Stimulated activated naive CD4-positive, alpha-beta T cell treated with Interleukin-2 at 50 U/mL for 16 hours (primary cell): ENCODE results near the gene GPR65.

Source experiments
- DNase-seq: peaks from one replicate; lab custom pipeline; 2025; lab: John Stamatoyannopoulos, UW

GPR65 gene

DNA sequence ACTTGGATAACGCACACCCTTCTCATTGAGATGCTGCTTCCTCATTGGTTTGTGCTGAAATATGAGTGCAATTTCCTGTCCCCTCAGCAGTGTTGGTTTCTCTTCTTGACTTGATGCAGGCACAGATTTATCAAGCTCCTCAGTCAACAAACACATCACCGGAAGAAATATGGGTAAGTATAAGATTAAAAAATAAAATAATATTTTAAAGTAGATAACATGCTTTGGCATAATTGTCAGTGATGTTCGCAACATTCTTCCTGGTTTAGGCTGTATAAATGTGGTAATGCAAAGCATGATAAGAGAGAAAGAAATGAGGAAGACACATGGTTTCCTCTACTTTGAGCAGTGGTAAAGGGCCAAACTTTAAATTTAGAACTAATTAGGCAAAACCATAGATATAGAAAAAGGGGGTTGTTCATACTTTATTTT, at the start of gene GPR65:
Gene GPR65 (plus strand): TSS at position 86 of the 432 bp plus-strand sequence. CDS start 5,713 bp downstream, outside the sequence.
- peak; percentile 17 for DNase-seq

DNA sequence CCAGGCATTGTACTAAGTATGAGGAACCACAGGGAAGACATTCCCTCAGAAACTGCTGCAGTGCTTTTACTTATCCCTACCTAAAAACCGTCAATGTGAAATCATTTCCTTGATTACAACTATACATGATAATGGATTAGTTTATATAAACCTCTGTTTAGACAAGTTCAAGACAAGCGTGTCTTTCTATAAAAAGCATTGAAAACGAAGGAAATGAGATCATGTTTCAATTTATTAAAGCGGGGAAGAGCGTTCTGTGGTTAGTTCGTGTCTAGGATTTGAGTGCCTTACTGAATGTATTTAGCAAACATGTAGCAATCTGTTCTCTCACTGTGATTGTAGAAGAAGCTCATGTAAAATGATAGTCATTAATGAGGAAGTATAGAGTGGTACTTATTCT, 49.4 kb upstream of the GPR65 start:
- DNase-seq, result no peak

DNA sequence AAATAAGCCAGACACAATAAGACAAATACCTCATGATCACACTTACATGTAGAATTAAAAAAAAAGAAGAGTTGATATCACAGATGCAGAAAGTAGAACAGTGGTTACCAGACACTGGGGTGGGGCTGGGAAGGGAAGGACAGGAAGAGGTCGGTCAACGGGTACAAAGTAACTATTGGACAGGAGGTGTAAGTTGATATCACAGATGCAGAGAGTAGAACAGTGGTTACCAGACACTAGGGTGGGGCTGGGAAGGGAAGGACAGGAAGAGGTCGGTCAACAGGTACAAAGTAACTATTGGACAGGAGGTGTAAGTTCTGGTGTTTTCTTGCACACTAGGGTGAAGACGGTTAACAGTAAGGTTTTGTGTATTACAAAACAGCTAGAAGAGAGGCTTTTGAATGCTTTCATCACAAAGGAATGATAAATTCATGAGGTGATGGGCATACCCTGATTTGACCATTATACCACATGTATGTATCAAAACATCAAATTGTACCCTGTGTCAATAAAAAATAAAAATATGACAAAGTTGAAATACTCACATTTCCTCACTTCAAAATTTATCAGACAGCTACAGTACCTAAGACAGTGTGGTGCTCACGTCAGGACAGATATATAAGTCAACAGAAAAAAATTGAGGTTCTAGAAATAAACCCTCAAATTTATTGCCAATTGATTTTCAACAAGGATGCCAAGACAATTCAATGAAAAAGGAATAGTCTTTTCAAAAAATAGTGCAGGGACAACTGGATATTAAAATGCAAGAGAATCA, 44.7 kb upstream of the GPR65 start:
- DNase-seq, result no peak

- DNase-seq, result no peak
Measured at GRCh38 chr14:87961246-87961645, 43.7 kb upstream of the GPR65 start.

- no peak for DNase-seq
Measured at GRCh38 chr14:87966816-87967215, 38.1 kb upstream of the GPR65 start.

- DNase-seq, result no peak
Measured at GRCh38 chr14:87967496-87967895, 37.4 kb upstream of the GPR65 start.

GRCh38 chr14:87971010-87971409, 33.9 kb upstream of the GPR65 start:
- no peak for DNase-seq

- DNase-seq, result no peak
Measured at GRCh38 chr14:87975636-87976035, 29.3 kb upstream of the GPR65 start.

DNA sequence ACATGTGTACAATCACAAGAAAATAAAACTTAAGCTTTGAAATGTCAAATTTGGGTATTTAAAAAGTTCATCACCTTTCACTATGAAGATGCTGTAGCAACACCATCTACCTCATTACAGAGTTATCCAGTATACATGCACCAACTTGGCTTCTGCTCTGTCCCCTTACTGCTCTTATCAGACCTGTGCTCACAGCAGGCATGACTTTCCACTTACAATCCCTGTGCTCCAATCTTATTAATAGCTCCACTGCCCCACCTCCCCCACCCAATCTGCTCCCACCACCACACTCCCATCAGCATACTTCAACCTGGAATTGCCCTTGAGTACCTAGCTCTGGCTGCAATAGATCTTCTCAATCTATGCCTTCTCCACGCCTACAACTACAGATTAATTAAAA, 25.2 kb upstream of the GPR65 start:
- DNase-seq, result no peak

DNA sequence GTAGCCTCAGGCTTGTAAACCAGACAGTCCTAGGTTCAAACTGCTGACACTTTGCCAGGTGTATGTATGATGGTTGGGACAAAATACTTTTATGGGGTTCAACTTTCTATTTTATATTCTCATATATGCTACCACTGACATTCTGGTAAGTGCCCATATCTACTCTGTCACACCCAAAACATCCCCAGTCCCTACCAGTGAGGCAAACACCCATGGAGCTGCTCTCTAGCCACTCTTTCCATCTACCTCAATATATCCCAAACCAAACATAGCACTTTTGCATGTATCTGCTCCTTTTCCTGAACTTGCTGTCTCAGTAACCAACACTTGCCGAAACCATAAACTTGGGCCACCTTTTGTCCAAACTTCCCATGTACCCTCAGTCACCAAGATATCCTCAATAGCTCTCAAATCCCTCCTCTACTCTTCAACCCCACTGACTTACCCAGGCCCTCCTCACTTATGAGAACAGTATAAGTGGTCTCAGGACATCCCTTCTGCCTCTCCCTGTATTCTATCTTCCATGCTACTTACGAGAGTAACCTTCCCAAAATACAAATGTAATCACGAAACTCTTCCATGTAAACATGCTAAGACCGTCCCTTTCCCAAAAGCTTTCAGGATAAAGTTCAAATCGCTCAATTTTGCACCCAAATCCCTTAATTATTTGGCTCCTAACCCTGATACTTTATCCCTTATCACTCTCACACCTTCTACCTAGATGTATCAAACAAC, 15.5 kb upstream of the GPR65 start:
- no peak for DNase-seq

DNA sequence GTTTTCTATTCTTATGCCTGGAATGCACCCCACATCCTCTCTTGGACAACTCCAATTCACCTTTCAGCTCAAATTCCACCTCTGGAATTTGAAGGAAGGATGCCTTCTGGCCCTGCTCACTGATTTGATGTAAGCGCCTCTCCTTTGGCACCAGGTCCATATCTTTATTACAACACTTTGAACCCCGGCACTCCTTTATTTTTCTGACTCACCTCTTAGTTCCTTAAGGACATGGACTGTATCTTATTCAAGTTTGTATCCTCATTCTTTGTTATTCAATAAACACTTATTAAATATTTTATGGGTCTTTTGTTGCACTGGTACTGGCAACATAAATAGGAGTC, 15.0 kb upstream of the GPR65 start:
- DNase-seq, result no peak

DNA sequence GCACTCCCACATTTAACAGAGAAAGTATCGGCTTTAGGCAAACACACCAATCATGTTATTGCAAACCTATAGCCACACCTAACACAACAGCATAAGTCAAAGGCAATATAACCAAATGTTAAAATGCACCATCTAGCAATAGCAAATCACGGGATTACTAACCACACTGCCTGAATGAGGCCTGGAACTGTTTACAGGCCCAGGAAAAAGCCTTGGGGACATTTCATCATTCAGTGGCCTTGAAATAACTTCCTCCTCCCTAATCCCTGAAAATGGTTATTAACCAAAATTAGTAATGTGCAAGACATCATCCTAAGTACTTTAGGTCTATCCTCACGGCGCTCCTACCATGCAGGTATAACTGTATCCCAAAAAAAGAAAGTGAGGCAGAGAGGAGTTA, 14.3 kb upstream of the GPR65 start:
- no peak for DNase-seq

- DNase-seq, result no peak
Measured at GRCh38 chr14:87992346-87992717, 12.6 kb upstream of the GPR65 start.

- peak; percentile 98 for DNase-seq
Measured at GRCh38 chr14:87992718-87993628, 12.0 kb upstream of the GPR65 start, which contains the start of gene GALC. Gene GALC, minus strand, starts transcription at chr14:87993182. Its CDS starts 18 bp downstream, at chr14:87993164.

DNA sequence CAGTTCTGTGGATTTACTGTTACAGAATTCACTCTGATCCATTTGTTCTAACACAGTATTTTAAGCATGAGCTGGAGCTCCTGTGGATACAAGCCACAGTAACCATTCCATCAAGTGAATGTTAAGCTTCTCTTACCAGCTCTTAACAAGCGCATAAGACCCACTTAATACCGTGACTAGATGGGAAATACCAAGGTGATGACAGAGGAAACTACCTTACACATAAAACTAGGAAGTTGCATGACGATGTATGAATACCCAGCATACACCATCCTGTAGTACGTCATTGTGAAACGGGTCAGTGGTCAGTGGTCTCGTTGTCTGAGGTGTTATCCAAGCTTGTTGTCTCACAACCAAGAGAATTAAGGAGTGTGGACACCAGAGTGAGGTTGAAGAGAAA, 10.0 kb upstream of the GPR65 start:
- peak; percentile 29 for DNase-seq

- no peak for DNase-seq
Measured at GRCh38 chr14:87995500-87996290, 9.2 kb upstream of the GPR65 start.

- no peak for DNase-seq
Measured at GRCh38 chr14:87996291-87996592, 8.7 kb upstream of the GPR65 start.

DNA sequence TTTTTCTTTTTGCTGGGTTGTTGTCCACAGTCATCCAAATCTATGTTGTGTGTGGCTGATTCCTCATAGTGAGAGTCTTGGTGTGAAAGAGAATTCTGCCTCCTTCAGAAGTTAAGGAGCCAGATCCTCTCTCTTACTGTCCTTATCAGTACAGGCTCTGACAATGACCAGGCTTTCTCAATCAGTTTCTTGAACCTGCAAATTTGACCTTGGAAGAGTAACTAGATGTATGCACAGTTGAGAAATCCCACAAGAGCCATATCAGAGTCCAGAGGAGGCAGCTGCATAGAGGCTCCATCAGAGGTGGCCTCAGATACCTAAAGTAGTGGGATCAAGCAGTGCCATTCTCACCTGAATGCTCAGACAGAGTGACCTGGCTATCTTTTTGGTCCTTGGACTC, 6.5 kb upstream of the GPR65 start:
- DNase-seq, result no peak

DNA sequence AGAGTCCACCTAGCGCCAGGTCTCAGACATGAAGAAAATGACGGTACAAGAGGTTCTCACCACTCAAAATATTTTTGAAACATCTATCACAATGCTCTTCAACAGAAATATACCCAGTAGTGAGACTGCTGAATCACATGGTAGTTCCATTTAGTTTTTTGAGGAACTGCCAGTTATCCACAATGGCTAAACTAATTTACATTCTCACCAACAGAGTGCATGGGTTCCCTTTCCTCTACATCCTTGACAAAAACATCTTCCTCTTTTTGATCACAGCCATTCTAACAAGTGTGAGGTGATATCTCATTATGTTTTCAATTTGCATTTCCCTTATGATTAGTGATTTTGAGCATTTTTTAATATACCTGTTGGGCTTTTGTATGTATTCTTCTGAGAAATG, 5.7 kb upstream of the GPR65 start:
- no peak for DNase-seq

- DNase-seq, result no peak
Measured at GRCh38 chr14:88002421-88003075, 2.4 kb upstream of the GPR65 start.

- no peak for DNase-seq
Measured at GRCh38 chr14:88003425-88003824, 1.5 kb upstream of the GPR65 start.
